Keratinocyte (primary cell): ENCODE data around the gene ERC1.

ENCODE experiments used
- EZH2 ChIP-seq: IDR thresholded peaks from one replicate; pipeline ENCODE4 v1.6.1; 2012; ENCODE audit warnings: inconsistent platforms, mild to moderate bottlenecking, low read length, moderate library complexity
- TF ChIP-seq, protein P1 (sequence below), 3 experiments: IDR thresholded peaks in 1 of 3; conservative IDR thresholded peaks in 1 of 3; optimal IDR thresholded peaks in 1 of 3; 2 replicates in 2 of 3; 3 replicates in 1 of 3; pipeline versions ENCODE3 to v1.5.1; 2011; ENCODE audit warnings: low read length in 3 of 3, mild to moderate bottlenecking in 3 of 3, moderate library complexity in 2 of 3, control low read depth in 1 of 3, inconsistent platforms in 1 of 3; ENCODE audit not compliant: insufficient read depth in 2 of 3; ENCODE audit errors: extremely low read depth in 1 of 3

DNA sequence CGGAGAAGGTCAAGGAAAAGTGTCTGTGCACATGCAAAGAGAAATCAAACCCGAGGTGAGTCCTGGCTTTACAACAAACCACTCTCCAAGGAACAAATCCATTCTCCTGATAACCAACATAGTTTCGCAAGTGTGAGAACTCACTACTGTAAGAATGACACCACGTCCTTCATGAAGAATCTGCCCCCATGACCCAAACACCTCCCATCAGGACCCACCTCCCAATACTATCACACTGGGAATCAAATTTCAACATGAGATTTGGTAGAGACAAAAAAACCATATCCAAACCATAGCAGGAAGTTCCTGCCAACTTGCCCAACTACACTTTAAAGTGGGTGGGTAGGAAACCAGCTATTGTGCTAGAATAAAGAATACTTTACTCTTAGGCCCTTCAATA lies 2.4 kb upstream of the ERC1 start:
- TF ChIP-seq, protein P1, sequence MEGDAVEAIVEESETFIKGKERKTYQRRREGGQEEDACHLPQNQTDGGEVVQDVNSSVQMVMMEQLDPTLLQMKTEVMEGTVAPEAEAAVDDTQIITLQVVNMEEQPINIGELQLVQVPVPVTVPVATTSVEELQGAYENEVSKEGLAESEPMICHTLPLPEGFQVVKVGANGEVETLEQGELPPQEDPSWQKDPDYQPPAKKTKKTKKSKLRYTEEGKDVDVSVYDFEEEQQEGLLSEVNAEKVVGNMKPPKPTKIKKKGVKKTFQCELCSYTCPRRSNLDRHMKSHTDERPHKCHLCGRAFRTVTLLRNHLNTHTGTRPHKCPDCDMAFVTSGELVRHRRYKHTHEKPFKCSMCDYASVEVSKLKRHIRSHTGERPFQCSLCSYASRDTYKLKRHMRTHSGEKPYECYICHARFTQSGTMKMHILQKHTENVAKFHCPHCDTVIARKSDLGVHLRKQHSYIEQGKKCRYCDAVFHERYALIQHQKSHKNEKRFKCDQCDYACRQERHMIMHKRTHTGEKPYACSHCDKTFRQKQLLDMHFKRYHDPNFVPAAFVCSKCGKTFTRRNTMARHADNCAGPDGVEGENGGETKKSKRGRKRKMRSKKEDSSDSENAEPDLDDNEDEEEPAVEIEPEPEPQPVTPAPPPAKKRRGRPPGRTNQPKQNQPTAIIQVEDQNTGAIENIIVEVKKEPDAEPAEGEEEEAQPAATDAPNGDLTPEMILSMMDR (optimal IDR thresholded peaks at IDR 0.05 in 1 of 3, IDR thresholded peaks at IDR 0.05 in 1 of 3, conservative IDR thresholded peaks at IDR 0.05 in 1 of 3; ENCODE audit: extremely low read depth in 1 of 3, insufficient read depth in 2 of 3, low read length in 3 of 3): no peak
- TF ChIP-seq EZH2: no peak
